ENCODE results near the gene ARHGEF28.

Gene ARHGEF28

GRCh38 chr5:73625372-73625943, 538 bp upstream of the ARHGEF28 start:
- no peak overlapping the region for H3K27ac ChIP-seq (replicated peaks)
- H3K27me3 ChIP-seq (ENCODE audit: insufficient read depth, poor library complexity, severe bottlenecking): no peaks in the 10 kb centered on the region
- no peak for DNase-seq (ENCODE audit: low read depth in 1 of 2, low spot score in 1 of 2)

GRCh38 chr5:73626814-73627313, 868 bp downstream of the ARHGEF28 start:
- Histone ChIP-seq H3K4me3 (replicated peaks; ENCODE audit: insufficient read depth, low read length) (no peak overlapping the region), H3K27ac (replicated peaks) (no peak overlapping the region), H3K27me3 (ENCODE audit: insufficient read depth, poor library complexity, severe bottlenecking) (no peaks in the 10 kb centered on the region)
- no peak for DNase-seq (ENCODE audit: low read depth in 1 of 2, low spot score in 1 of 2)
- TF ChIP-seq CTCF (IDR thresholded peaks at IDR 0.05; ENCODE audit: insufficient read depth, low read length) (no peak), POLR2AphosphoS5 (IDR thresholded peaks at IDR 0.05; ENCODE audit: low read depth) (no peak)

More at GRCh38 chr5:73625372-73625943, 538 bp upstream of the ARHGEF28 start:
- H3K4me3 ChIP-seq (replicated peaks; ENCODE audit: insufficient read depth, low read length): peak overlapping the region; percentile 22
- no peak for TF ChIP-seq GABPA (IDR thresholded peaks at IDR 0.05; ENCODE audit: low read depth)
- no peak for TF ChIP-seq POLR2AphosphoS5 (IDR thresholded peaks at IDR 0.05; ENCODE audit: low read depth)
- TF ChIP-seq SPI1 (IDR thresholded peaks at IDR 0.05; ENCODE audit: borderline replicate concordance, low read depth): no peak
- TF ChIP-seq REST (IDR thresholded peaks at IDR 0.05; ENCODE audit: insufficient replicate concordance, low read depth): no peak
- TF ChIP-seq CTCF (IDR thresholded peaks at IDR 0.05; ENCODE audit: insufficient read depth, low read length): no peak

GRCh38 chr5:73629456-73629855, 3.5 kb downstream of the ARHGEF28 start:
- TF ChIP-seq CTCF (IDR thresholded peaks at IDR 0.05; ENCODE audit: insufficient read depth, low read length) (no peak), REST (IDR thresholded peaks at IDR 0.05; ENCODE audit: insufficient replicate concordance, low read depth) (no peak), SPI1 (IDR thresholded peaks at IDR 0.05; ENCODE audit: borderline replicate concordance, low read depth) (no peak), POLR2AphosphoS5 (IDR thresholded peaks at IDR 0.05; ENCODE audit: low read depth) (no peak), GABPA (IDR thresholded peaks at IDR 0.05; ENCODE audit: low read depth) (no peak)
- Histone ChIP-seq H3K27ac (replicated peaks) (no peak overlapping the region), H3K27me3 (ENCODE audit: insufficient read depth, poor library complexity, severe bottlenecking) (no peaks in the 10 kb centered on the region), H3K4me3 (replicated peaks; ENCODE audit: insufficient read depth, low read length) (no peak overlapping the region)
- DNase-seq (ENCODE audit: low read depth in 1 of 2, low spot score in 1 of 2): no peak

- H3K27ac ChIP-seq (replicated peaks): no peak overlapping the region
- TF ChIP-seq REST (IDR thresholded peaks at IDR 0.05; ENCODE audit: insufficient replicate concordance, low read depth): no peak
- TF ChIP-seq GABPA (IDR thresholded peaks at IDR 0.05; ENCODE audit: low read depth): no peak
- no peak for TF ChIP-seq POLR2AphosphoS5 (IDR thresholded peaks at IDR 0.05; ENCODE audit: low read depth)
- TF ChIP-seq CTCF (IDR thresholded peaks at IDR 0.05; ENCODE audit: insufficient read depth, low read length): no peak
- TF ChIP-seq SPI1 (IDR thresholded peaks at IDR 0.05; ENCODE audit: borderline replicate concordance, low read depth): no peak
- no peaks in the 10 kb centered on the region for H3K27me3 ChIP-seq (ENCODE audit: insufficient read depth, poor library complexity, severe bottlenecking)
- no peak overlapping the region for H3K4me3 ChIP-seq (replicated peaks; ENCODE audit: insufficient read depth, low read length)
- DNase-seq (ENCODE audit: low read depth in 1 of 2, low spot score in 1 of 2): no peak
These were observed 4.8 kb downstream of the ARHGEF28 start for GRCh38 chr5:73630765-73631164.

Measured in HL-60 (cell line).